Upper lobe of left lung (tissue), 6 donors: ENCODE data around the gene ORM2. TPM values are rescaled to one million over a fixed set of nuclear protein-coding genes. Genes with fewer than 3 reads are reported as not detected.
"Not testable (repeated sequence)": the region's sequence is repeated elsewhere in the genome, so short reads cannot be mapped to it uniquely, and the experiment has no call there.

ENCODE experiments used
- ATAC-seq, 2 donors: fragments of 200-7000 bp; cut with Tn5 transposase; one replicate each; pipeline ENCODE4 v1.9.1; 2022; ENCODE audit warnings: mild to moderate bottlenecking in 2 of 2, moderate library complexity in 2 of 2; ENCODE audit not compliant: low FRiP score in 2 of 2
- DNase-seq, 2 donors: peaks; one replicate each; pipeline ENCODE4 v3.0.0-alpha.2; 2019 to 2020
- H3K27ac ChIP-seq, 4 donors: fragments of 200-600 bp; sonication (generic); one replicate each; pipeline ENCODE4 v1.5.1; 2016 to 2019
- H3K27me3 ChIP-seq, 4 donors: fragments of 200-600 bp; sonication (generic); one replicate each; pipeline ENCODE4 v1.5.1; 2017 to 2019
- H3K36me3 ChIP-seq, 4 donors: fragments of 200-600 bp; sonication (generic); one replicate each; pipeline ENCODE4 v1.5.1; 2016 to 2019
- H3K4me1 ChIP-seq, 4 donors: fragments of 200-600 bp; sonication (generic); one replicate each; pipeline ENCODE4 v1.5.1; 2018 to 2019
- H3K4me3 ChIP-seq, 4 donors: fragments of 200-600 bp; sonication (generic); one replicate each; pipeline ENCODE4 v1.5.1; 2017 to 2019; ENCODE audit warnings: mild to moderate bottlenecking in 2 of 4, moderate library complexity in 1 of 4
- H3K9me3 ChIP-seq, 4 donors: fragments of 200-600 bp; sonication (generic); one replicate each; pipeline ENCODE4 v1.5.1; 2018 to 2019
- EP300 ChIP-seq, 4 donors: sonication (generic); formaldehyde crosslinking; IDR thresholded peaks; one replicate each; pipeline ENCODE4 v1.5.1; 2017; ENCODE audit warnings: antibody characterized with exemption in 4 of 4, control low read depth in 2 of 4
- POLR2A ChIP-seq, 4 donors: fragments of 450-650 bp; IDR thresholded peaks; one replicate each; pipeline ENCODE4 v1.5.1; 2016 to 2017; ENCODE audit warnings: antibody characterized with exemption in 4 of 4, mild to moderate bottlenecking in 2 of 4
- POLR2AphosphoS5 ChIP-seq, 2 donors: sonication (generic); formaldehyde crosslinking; IDR thresholded peaks; one replicate each; pipeline ENCODE4 v1.5.1; 2017; ENCODE audit warnings: antibody characterized with exemption in 2 of 2
- WGBS, 2 donors: methylation state at CpG; one replicate each; pipeline ENCODE4 v1.1.5; 2017 to 2018; 5-methylcytosine and 5-hydroxymethylcytosine counted together
- total RNA-seq, 6 donors: library from RNA; depleted of rRNA in 4 of 6; stranded (reverse); fragments of >200 nt in 4 of 6; gene quantifications; one replicate each; pipeline versions ENCODE4 v1.1.0 to v1.2.1, GENCODE V29; 2016 to 2021
- TF ChIP-seq, protein P1 (sequence below), 6 experiments: fragments of 450-650 bp in 4 of 6; fragments of 200-600 bp in 2 of 6; sonication (generic) in 2 of 6; IDR thresholded peaks; one replicate each; pipeline ENCODE4 v1.5.1; 2016 to 2019; ENCODE audit warnings: antibody characterized with exemption in 6 of 6
- donor health status: DM: no; HTN: no; CAD: no; lungs with moderate emphysema.
- donor health status: DM: no; HTN: yes; CAD: no; lungs with severe emphysema.

ORM2 gene
- total RNA-seq, 6 donors from 2014 or later, result 2.2 to 5.5 (median 4.0) TPM; not detected in 2

DNA sequence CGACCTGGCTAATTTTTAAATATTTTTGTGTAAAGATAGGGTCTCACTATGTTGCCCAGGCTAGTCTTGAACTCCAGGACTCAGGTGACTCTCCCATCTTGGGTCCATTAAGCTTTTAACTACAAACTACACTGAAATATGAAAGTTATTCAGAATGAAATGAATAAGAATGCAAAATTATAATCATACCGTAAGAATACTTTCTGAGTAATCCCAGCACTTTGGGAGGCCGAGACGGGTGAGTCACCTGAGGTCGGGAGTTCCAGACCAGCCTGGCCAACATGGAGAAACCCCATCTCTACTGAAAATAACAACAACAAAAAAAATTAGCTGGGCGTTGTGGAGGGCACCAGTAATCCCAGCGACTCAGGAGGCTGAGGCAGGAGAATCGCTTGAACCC, 7.9 kb upstream of the ORM2 start:
- no peak overlapping the region for H3K27ac ChIP-seq
- WGBS, 2 donors, result 73 to 90% methylated on average over 8 of the region's 8 CpGs

GRCh38 chr9:114322160-114322818, 7.4 kb upstream of the ORM2 start:
- not testable (repeated sequence) for H3K27ac ChIP-seq, H3K27me3 ChIP-seq, H3K36me3 ChIP-seq, H3K9me3 ChIP-seq, H3K4me3 ChIP-seq, DNase-seq, H3K4me1 ChIP-seq, ATAC-seq
- 46 to 59% methylated on average over 11 of the region's 12 CpGs for WGBS, 2 donors

More for the DNA sequence above, 7.9 kb upstream of the ORM2 start:
- H3K36me3 ChIP-seq, result no peaks in the 10 kb centered on the region
- TF ChIP-seq POLR2A (IDR thresholded peaks at IDR 0.05) (no peak), POLR2AphosphoS5 (IDR thresholded peaks at IDR 0.05) (no peak), EP300 (IDR thresholded peaks at IDR 0.05) (no peak)
- TF ChIP-seq, protein P1, sequence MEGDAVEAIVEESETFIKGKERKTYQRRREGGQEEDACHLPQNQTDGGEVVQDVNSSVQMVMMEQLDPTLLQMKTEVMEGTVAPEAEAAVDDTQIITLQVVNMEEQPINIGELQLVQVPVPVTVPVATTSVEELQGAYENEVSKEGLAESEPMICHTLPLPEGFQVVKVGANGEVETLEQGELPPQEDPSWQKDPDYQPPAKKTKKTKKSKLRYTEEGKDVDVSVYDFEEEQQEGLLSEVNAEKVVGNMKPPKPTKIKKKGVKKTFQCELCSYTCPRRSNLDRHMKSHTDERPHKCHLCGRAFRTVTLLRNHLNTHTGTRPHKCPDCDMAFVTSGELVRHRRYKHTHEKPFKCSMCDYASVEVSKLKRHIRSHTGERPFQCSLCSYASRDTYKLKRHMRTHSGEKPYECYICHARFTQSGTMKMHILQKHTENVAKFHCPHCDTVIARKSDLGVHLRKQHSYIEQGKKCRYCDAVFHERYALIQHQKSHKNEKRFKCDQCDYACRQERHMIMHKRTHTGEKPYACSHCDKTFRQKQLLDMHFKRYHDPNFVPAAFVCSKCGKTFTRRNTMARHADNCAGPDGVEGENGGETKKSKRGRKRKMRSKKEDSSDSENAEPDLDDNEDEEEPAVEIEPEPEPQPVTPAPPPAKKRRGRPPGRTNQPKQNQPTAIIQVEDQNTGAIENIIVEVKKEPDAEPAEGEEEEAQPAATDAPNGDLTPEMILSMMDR (IDR thresholded peaks at IDR 0.05), result no peak
- DNase-seq (no peak), ATAC-seq (no peak)
- H3K27me3 ChIP-seq, result no peaks in the 10 kb centered on the region
- no peaks in the 10 kb centered on the region for H3K9me3 ChIP-seq
- peaks cover 0 to 8% (median 4%) of the 10 kb centered on the region in 4 donors for H3K4me1 ChIP-seq
- no peak overlapping the region for H3K4me3 ChIP-seq

DNA sequence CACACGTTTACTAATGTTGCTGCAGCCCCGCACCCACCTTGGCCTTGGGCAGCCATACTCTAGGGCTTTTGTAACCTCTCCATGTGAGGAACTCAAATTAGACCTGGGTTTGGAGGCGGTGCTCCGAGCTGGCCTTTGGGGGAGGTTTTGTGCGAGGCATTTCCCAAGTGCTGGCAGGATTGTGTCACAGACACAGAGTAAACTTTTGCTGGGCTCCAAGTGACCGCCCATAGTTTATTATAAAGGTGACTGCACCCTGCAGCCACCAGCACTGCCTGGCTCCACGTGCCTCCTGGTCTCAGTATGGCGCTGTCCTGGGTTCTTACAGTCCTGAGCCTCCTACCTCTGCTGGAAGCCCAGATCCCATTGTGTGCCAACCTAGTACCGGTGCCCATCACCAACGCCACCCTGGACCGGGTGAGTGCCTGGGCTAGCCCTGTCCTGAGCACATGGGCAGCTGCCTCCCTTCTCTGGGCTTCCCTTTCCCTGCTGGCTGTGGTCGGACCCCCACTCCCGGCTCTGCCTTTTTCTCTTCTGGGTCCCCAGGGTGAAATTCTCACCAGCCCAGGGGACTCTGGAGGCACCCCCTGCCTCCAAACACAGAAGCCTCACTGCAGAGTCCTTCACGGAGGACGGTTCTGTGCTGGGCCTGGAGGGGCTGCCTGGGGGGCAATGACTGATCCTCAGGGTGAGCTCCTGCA, 6.7 kb upstream of the ORM2 start, which contains the start of gene ORM1:
ORM1 (plus strand) TSS at position 268 of the 701 bp plus-strand sequence; CDS start at position 304, 36 bp downstream.
- not testable (repeated sequence) for H3K27me3 ChIP-seq, H3K27ac ChIP-seq, DNase-seq, H3K9me3 ChIP-seq, H3K4me3 ChIP-seq, H3K36me3 ChIP-seq, H3K4me1 ChIP-seq
- ATAC-seq, result peak; percentile 39 to 83
- 76 to 100% methylated on average over 2 to 5 of the region's 15 CpGs for WGBS, 2 donors

GRCh38 chr9:114323849-114324248, 5.8 kb upstream of the ORM2 start:
- WGBS, 2 donors, result 71 to 72% methylated on average over 6 of the region's 6 CpGs
- H3K27me3 ChIP-seq, H3K9me3 ChIP-seq, H3K36me3 ChIP-seq, ATAC-seq, DNase-seq, H3K4me3 ChIP-seq, H3K27ac ChIP-seq, H3K4me1 ChIP-seq: not testable (repeated sequence)

GRCh38 chr9:114324492-114324891, 5.2 kb upstream of the ORM2 start:
- DNase-seq, result no peak
- Histone ChIP-seq H3K4me3 (no peak overlapping the region), H3K36me3 (no peaks in the 10 kb centered on the region), H3K4me1 (no peaks in the 10 kb centered on the region), H3K27me3 (no peaks in the 10 kb centered on the region), H3K9me3 (no peaks in the 10 kb centered on the region), H3K27ac (no peak overlapping the region)
- WGBS, 2 donors, result 91 to 93% methylated on average over 6 to 8 of the region's 8 CpGs
- no peak for ATAC-seq
- TF ChIP-seq POLR2AphosphoS5 (IDR thresholded peaks at IDR 0.05) (no peak), EP300 (IDR thresholded peaks at IDR 0.05) (no peak), POLR2A (IDR thresholded peaks at IDR 0.05) (no peak)
- TF ChIP-seq, protein P1 (IDR thresholded peaks at IDR 0.05), result no peak

DNA sequence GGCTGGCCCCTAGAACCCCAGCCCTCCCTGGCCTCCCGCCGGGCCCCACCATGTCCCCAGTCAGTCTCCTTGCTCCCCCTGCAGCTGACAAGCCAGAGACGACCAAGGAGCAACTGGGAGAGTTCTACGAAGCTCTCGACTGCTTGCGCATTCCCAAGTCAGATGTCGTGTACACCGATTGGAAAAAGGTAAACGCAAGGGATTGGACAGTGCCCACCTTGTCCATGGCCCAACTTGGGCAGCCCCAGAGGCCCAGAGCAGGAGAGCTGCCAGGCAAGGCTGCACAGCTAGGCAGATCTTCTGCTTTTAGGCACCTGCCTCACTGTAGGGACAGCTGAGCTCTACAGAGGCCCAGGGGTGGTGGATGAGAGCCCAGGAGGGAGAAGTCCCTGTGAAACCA, 4.7 kb upstream of the ORM2 start:
- not testable (repeated sequence) for H3K36me3 ChIP-seq, H3K4me1 ChIP-seq, DNase-seq, H3K27me3 ChIP-seq, ATAC-seq, H3K9me3 ChIP-seq, H3K27ac ChIP-seq, H3K4me3 ChIP-seq
- WGBS, 2 donors, result 84 to 89% methylated on average over 6 to 7 of the region's 9 CpGs

DNA sequence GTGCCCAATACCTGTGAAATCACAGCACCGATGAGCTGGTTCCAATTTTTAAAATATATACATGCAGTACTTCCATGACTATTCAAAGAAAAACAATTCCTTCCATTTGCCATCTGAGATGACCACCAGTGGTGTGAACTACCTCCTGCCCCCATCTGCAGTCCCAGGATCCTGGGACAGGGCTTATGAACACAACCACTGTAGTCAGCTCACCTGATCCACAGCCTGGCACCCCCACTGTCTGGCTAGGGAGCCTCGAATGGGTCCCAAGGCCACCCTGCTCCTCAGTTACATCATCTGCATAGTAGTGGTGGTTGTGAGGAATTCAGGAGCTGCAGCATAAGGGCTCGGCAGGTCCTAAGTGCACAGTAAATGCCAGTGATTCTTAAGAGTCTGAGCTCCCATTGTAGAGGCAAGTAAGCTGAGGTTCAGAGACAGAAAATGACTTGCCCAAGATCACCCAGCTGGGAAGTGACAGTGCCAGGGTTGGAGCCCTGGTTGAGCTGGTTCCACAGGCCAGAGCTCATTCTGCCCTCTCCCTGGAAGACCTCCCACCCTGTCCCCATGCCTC, 3.9 kb upstream of the ORM2 start:
- not testable (repeated sequence) for DNase-seq

More for the DNA sequence above, 3.9 kb upstream of the ORM2 start:
- not testable (repeated sequence) for ATAC-seq, H3K27me3 ChIP-seq, H3K4me3 ChIP-seq, H3K27ac ChIP-seq, H3K36me3 ChIP-seq, H3K9me3 ChIP-seq, H3K4me1 ChIP-seq
- whole genome bisulfite sequencing, 2 donors, result 78 to 85% methylated on average over 3 of the region's 3 CpGs
